Thyroid gland (tissue), 4 donors: ENCODE measurements around the gene PDE8A.

ENCODE experiments used
- POLR2A ChIP-seq, 2 donors: fragments of 450-650 bp; IDR thresholded peaks; one replicate each; pipeline ENCODE4 v1.6.1; 2017; ENCODE audit warnings: antibody characterized with exemption in 2 of 2, mild to moderate bottlenecking in 2 of 2, moderate library complexity in 1 of 2
- TF ChIP-seq, protein P1 (sequence below), 6 experiments: fragments of 200-600 bp in 3 of 6; fragments of 450-650 bp in 3 of 6; sonication (generic) in 3 of 6; IDR thresholded peaks; one replicate each; pipeline ENCODE4 v1.5.1; 2016 to 2019; ENCODE audit warnings: antibody characterized with exemption in 6 of 6, mild to moderate bottlenecking in 2 of 6, inconsistent platforms in 1 of 6, moderate library complexity in 1 of 6

DNA sequence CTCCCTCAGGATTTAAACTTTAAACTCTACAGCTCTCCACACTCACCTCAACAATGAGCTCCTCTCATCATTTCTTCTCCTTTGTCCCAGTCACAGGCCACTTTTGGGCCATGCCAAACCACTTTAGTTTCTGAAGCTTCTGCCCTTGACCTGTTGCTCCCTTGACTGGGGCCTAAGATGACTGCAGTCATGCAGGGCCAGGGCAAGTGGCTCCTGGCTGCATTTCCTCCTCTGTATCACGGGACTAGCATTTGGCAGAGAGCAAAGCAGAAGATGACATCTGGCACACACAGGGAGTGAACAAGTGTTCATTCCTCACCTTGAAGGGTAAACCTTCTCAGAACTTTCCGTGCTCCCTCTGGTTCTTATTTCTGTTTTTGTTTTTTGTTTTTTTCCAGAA lies 136.9 kb downstream of the PDE8A start:
- TF ChIP-seq, protein P1, sequence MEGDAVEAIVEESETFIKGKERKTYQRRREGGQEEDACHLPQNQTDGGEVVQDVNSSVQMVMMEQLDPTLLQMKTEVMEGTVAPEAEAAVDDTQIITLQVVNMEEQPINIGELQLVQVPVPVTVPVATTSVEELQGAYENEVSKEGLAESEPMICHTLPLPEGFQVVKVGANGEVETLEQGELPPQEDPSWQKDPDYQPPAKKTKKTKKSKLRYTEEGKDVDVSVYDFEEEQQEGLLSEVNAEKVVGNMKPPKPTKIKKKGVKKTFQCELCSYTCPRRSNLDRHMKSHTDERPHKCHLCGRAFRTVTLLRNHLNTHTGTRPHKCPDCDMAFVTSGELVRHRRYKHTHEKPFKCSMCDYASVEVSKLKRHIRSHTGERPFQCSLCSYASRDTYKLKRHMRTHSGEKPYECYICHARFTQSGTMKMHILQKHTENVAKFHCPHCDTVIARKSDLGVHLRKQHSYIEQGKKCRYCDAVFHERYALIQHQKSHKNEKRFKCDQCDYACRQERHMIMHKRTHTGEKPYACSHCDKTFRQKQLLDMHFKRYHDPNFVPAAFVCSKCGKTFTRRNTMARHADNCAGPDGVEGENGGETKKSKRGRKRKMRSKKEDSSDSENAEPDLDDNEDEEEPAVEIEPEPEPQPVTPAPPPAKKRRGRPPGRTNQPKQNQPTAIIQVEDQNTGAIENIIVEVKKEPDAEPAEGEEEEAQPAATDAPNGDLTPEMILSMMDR (IDR thresholded peaks at IDR 0.05), result no peak
- TF ChIP-seq POLR2A (IDR thresholded peaks at IDR 0.05), result no peak
